SH-SY5Y (cell line): ENCODE data around the gene P4HTM.

Experiments used
- GATA2 ChIP-seq: IDR thresholded peaks from 2 replicates; pipeline ENCODE4 v1.6.1; 2011; ENCODE audit warnings: mild to moderate bottlenecking, low read depth, low read length
- GATA3 ChIP-seq: IDR thresholded peaks from 2 replicates; pipeline ENCODE4 v1.6.1; 2011; ENCODE audit warnings: low read depth, mild to moderate bottlenecking, low read length, moderate library complexity

GRCh38 chr3:49022688-49023171, 32.7 kb downstream of the P4HTM start:
- no peak for TF ChIP-seq GATA3
- no peak for TF ChIP-seq GATA2
